ENCODE data around the gene NCAM1. TPM values are rescaled to one million over a fixed set of nuclear protein-coding genes. Genes with fewer than 3 reads are reported as not detected.

The NCAM1 gene
- total RNA-seq, 2 experiments from 2014 or later, result 0.34 TPM; not detected in 1

- no peak for DNase-seq
- H3K27ac Mint-ChIP-seq, result no peak overlapping the region
Observed at GRCh38 chr11:113085446-113085845, 124.2 kb downstream of the NCAM1 start.

GRCh38 chr11:113087706-113088105, 126.5 kb downstream of the NCAM1 start:
- TF ChIP-seq CTCF (IDR thresholded peaks at IDR 0.05), result no peak
- Histone ChIP-seq H3K4me3 (ENCODE audit: low read length) (no peak overlapping the region), H3K4me1 (ENCODE audit: insufficient read depth, low read length) (no peaks in the 10 kb centered on the region), H3K27ac (ENCODE audit: low read depth in 1 of 2, low read length in 2 of 2) (no peak overlapping the region), H3K36me3 (ENCODE audit: insufficient read depth, low read length) (no peaks in the 10 kb centered on the region), H3K27me3 (ENCODE audit: control insufficient read depth in 1 of 2, insufficient read depth in 2 of 2, low read length in 2 of 2) (peaks cover 0 to 2% of the 10 kb centered on the region in 2 experiments), H3K9me3 (ENCODE audit: control insufficient read depth in 1 of 2, insufficient read depth in 1 of 2, low read length in 2 of 2) (no peaks in the 10 kb centered on the region)
- DNase-seq (no peak), ATAC-seq (ENCODE audit: poor library complexity) (no peak)
- intact Hi-C loops (cut with DNase I, micrococcal nuclease), result no loop called here
- CTCF ChIA-PET, result interaction anchor here (0.9 kb wide), 1 partner anchor 15 kb away, joined by 3 read pairs; no protein-coding TSS in a partner anchor
- H3K27ac Mint-ChIP-seq, result no peak overlapping the region
- H3K27me3 Mint-ChIP-seq, result peaks cover 12% of the 10 kb centered on the region
- POLR2A ChIA-PET, result no interaction called here
- no peaks in the 10 kb centered on the region for H3K36me3 Mint-ChIP-seq (ENCODE audit: low read depth)
- no peaks in the 10 kb centered on the region for H3K4me1 Mint-ChIP-seq (ENCODE audit: low read depth)
- H3K4me3 Mint-ChIP-seq, result no peak overlapping the region
- no peaks in the 10 kb centered on the region for H3K9me3 Mint-ChIP-seq

More at GRCh38 chr11:113085446-113085845, 124.2 kb downstream of the NCAM1 start:
- Mint-ChIP-seq H3K9me3 (no peaks in the 10 kb centered on the region), H3K36me3 (ENCODE audit: low read depth) (no peaks in the 10 kb centered on the region), H3K4me3 (no peak overlapping the region), H3K27me3 (peaks cover 18% of the 10 kb centered on the region), H3K4me1 (ENCODE audit: low read depth) (no peaks in the 10 kb centered on the region)
- ChIA-PET POLR2A (no interaction called here), CTCF (no interaction called here)
- no peak for ATAC-seq (ENCODE audit: poor library complexity)
- Histone ChIP-seq H3K4me3 (ENCODE audit: low read length) (no peak overlapping the region), H3K27ac (ENCODE audit: low read depth in 1 of 2, low read length in 2 of 2) (no peak overlapping the region), H3K36me3 (ENCODE audit: insufficient read depth, low read length) (no peaks in the 10 kb centered on the region), H3K27me3 (ENCODE audit: control insufficient read depth in 1 of 2, insufficient read depth in 2 of 2, low read length in 2 of 2) (peaks cover 0 to 1% of the 10 kb centered on the region in 2 experiments), H3K9me3 (ENCODE audit: control insufficient read depth in 1 of 2, insufficient read depth in 1 of 2, low read length in 2 of 2) (no peaks in the 10 kb centered on the region), H3K4me1 (ENCODE audit: insufficient read depth, low read length) (no peaks in the 10 kb centered on the region)
- TF ChIP-seq CTCF (IDR thresholded peaks at IDR 0.05), result no peak
- intact Hi-C loops (cut with DNase I, micrococcal nuclease), result no loop called here

- no peak for DNase-seq
- H3K36me3 ChIP-seq (ENCODE audit: insufficient read depth, low read length), result no peaks in the 10 kb centered on the region
- Mint-ChIP-seq H3K27ac (no peak overlapping the region), H3K4me1 (ENCODE audit: low read depth) (no peaks in the 10 kb centered on the region), H3K4me3 (no peak overlapping the region), H3K36me3 (ENCODE audit: low read depth) (no peaks in the 10 kb centered on the region), H3K27me3 (peaks cover 6% of the 10 kb centered on the region), H3K9me3 (no peaks in the 10 kb centered on the region)
- intact Hi-C loops (cut with DNase I, micrococcal nuclease), result no loop called here
- H3K4me3 ChIP-seq (ENCODE audit: low read length), result no peak overlapping the region
- TF ChIP-seq CTCF (IDR thresholded peaks at IDR 0.05), result no peak
- POLR2A ChIA-PET, result no interaction called here
- H3K4me1 ChIP-seq (ENCODE audit: insufficient read depth, low read length), result no peaks in the 10 kb centered on the region
- no peaks in the 10 kb centered on the region for H3K9me3 ChIP-seq (ENCODE audit: control insufficient read depth in 1 of 2, insufficient read depth in 1 of 2, low read length in 2 of 2)
- no peak for ATAC-seq (ENCODE audit: poor library complexity)
- peaks cover 0 to 2% of the 10 kb centered on the region in 2 experiments for H3K27me3 ChIP-seq (ENCODE audit: control insufficient read depth in 1 of 2, insufficient read depth in 2 of 2, low read length in 2 of 2)
- CTCF ChIA-PET, result no interaction called here
- H3K27ac ChIP-seq (ENCODE audit: low read depth in 1 of 2, low read length in 2 of 2), result no peak overlapping the region
Observed at GRCh38 chr11:113090716-113091480, 129.7 kb downstream of the NCAM1 start.
